ENCODE data around the gene LINGO4.

Gene LINGO4

DNA sequence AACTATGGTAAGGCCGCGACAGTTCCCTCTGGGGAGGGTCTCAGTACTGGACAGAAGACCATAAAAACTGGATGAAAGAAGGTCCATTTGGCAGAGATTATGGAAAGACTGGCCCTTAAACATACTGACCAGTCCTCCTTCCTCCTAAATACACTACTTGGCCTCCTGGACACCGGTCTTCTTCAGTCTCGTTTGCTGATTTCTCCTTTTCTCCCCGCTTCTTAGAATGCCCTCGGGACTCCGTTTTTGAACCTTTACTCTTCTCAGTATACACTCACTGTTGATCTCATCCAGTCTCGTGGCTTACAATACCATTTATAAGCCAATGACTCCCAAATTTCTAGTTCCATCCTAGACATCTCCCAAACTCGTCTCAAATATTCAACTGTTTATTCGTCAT lies 41.2 kb downstream of the LINGO4 start:
- DNase-seq (ENCODE audit: low read depth), result no peak
- TF ChIP-seq, protein P1, sequence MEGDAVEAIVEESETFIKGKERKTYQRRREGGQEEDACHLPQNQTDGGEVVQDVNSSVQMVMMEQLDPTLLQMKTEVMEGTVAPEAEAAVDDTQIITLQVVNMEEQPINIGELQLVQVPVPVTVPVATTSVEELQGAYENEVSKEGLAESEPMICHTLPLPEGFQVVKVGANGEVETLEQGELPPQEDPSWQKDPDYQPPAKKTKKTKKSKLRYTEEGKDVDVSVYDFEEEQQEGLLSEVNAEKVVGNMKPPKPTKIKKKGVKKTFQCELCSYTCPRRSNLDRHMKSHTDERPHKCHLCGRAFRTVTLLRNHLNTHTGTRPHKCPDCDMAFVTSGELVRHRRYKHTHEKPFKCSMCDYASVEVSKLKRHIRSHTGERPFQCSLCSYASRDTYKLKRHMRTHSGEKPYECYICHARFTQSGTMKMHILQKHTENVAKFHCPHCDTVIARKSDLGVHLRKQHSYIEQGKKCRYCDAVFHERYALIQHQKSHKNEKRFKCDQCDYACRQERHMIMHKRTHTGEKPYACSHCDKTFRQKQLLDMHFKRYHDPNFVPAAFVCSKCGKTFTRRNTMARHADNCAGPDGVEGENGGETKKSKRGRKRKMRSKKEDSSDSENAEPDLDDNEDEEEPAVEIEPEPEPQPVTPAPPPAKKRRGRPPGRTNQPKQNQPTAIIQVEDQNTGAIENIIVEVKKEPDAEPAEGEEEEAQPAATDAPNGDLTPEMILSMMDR (IDR thresholded peaks at IDR 0.05; ENCODE audit: insufficient read depth, low read depth, low read length, missing control alignments), result no peak
- peak overlapping the region; percentile 80 for H3K4me3 ChIP-seq (ENCODE audit: low read length)

DNA sequence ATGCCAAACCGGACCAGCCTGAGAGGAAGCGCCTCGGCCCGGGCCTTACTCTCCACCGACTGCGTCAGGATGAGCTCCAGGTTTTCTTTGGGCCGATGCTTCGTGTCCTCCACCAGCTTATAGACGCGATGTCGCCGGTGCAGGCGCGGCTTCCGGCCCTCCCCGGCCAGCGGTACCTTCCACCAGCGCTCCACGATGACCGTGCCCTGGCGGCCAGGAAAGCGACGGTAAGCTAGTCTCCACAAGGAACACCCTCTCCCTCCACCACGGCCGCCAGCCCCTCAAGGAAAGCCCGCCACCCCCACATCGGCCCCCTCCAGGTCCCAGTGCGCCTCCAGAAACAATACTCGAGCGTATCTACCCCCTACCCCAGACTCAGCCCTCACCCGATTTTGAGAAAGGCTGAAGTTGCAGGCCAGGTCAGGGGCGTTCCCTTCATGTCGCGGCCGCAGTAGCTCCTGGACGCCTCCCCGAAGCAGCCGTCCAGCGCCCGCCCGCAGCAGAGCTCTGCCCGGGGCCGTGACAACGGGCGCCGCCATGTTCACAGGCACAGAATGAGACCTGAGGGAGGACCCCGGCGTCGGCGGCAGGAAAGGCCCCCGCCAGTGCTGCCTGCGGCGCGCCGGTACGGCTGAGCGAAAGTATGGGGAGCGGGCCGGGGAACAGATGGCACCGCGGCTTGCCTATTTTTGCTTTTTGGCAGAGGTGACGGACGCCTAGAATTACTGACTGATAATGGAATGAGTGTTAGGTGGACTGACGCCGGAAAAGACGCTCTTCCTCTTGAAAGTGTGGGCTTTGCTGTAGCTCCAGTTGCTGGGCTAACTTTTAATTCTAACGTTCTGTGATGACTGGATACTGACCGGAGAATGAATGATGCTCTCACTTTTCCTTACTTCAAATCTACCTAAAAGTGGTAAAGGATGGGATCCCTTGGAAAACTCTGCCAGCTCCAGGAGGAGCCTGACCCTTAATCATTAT lies 42.0 kb downstream of the LINGO4 start, which contains the start of gene MRPL9:
Gene MRPL9, minus strand, starts transcription at position 556 of the 981 bp plus-strand sequence. Its CDS starts 17 bp downstream, at position 539.
- peak; percentile 76 for DNase-seq (ENCODE audit: low read depth)

DNA sequence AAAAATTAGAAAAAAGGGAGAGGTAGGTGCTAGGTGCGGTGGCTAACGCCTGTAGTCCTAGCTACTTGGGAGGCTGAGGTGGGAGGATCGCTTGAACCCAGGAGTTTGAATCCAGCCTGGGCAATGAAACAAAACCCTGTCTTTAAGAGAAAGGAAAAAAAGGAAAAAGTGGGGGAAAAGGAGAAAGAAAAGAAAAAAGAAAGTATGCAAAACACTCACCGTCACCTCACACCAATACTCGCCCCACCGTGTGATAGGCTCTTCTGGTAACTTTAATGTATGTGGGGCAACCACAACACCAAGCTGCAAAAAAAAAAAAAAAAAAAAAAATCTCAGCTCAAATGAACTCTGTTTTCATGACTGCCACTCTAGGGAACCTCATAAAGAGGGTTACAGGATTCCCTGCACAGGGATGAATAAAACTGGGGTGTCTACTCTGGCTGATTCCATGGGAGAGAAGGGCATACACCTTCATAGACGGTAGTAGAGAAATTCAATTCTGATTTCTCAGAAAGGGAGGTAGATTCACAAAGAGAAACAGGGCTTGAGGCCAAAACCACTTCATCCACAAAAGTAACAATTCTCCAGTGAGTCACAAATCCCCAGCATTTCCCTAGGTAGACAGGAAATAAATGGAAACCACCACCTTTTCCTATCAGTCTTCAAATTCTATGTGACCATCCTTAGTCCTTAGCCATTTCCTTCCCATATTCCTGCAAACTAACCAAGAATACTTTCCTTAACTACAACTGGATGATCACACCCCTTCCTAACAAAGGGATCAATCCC lies 44.4 kb downstream of the LINGO4 start:
- no peak for DNase-seq (ENCODE audit: low read depth)
- TF ChIP-seq, protein P1 (IDR thresholded peaks at IDR 0.05; ENCODE audit: insufficient read depth, low read depth, low read length, missing control alignments), result no peak
- H3K4me3 ChIP-seq (ENCODE audit: low read length), result no peak overlapping the region

More for the DNA sequence above, 42.0 kb downstream of the LINGO4 start, which contains the start of gene MRPL9:
- peak within 1 kb of the TSS; percentile 80 for H3K4me3 ChIP-seq (ENCODE audit: low read length)
- TF ChIP-seq, protein P1 (IDR thresholded peaks at IDR 0.05; ENCODE audit: insufficient read depth, low read depth, low read length, missing control alignments), result peak; percentile 1

DNA sequence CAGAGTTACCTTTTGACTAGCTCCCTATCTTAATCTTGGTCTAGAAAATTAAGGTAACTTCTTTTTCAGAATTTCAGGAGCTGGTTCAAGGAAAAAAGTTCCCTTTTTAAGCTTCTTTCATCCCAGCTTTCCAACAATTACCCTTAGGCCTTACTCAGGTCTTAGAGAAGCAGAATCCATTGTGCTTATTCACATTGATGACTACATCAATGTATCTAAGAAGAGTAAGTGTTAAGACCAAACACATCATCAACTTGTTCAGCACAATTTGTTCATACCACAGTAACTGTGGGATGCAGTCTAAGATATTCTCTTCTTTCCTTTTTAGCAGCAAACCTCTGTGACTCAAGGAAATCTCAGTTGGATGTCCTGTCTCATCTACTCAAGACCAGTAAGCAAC lies 46.0 kb downstream of the LINGO4 start:
- TF ChIP-seq, protein P1 (IDR thresholded peaks at IDR 0.05; ENCODE audit: insufficient read depth, low read depth, low read length, missing control alignments), result no peak
- H3K4me3 ChIP-seq (ENCODE audit: low read length), result no peak overlapping the region
- peak; percentile 36 for DNase-seq (ENCODE audit: low read depth)

DNA sequence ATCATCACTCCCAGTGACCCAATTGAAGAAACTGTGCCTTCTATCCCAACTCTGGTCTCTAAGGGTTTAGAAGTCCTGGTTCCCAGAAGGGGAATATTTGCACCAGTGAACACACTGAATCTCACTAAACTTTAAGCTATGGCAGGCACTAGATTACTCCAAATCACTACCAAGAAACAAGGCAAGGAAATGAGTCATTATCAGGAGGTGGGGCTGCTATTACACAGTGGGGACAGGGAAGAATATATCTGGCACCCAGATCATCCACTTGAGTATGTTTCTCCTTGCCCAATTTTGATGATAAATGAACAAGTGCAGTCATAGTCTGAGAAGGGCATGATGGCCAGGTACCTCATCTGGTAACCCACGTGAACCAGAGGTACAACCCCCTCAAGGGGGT lies 48.9 kb downstream of the LINGO4 start:
- DNase-seq (ENCODE audit: low read depth), result peak; percentile 57
- TF ChIP-seq, protein P1 (IDR thresholded peaks at IDR 0.05; ENCODE audit: insufficient read depth, low read depth, low read length, missing control alignments), result no peak
- no peak overlapping the region for H3K4me3 ChIP-seq (ENCODE audit: low read length)

Measured in epithelial cell of esophagus (primary cell).